ENCODE data around the gene WDR86.

WDR86 gene

DNA sequence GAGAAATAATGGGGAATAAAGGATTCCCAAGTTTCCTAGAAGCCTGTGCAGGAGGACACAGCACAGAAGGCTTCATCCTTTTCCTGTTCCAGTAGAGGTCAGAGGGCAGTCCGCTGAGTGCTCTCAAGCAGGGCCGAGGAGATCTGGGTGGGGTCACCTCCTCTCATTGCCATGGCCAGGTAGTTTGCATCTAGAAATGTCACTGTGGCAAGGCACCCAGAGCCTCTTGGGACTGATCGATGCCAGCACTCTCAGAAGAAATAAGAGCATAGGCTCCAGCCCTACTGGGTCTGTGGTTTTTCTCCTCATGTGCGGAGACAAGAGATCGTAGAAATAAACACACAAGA, 60.4 kb downstream of the WDR86 start:
- no peak for DNase-seq (ENCODE audit: low read depth, low spot score)

DNA sequence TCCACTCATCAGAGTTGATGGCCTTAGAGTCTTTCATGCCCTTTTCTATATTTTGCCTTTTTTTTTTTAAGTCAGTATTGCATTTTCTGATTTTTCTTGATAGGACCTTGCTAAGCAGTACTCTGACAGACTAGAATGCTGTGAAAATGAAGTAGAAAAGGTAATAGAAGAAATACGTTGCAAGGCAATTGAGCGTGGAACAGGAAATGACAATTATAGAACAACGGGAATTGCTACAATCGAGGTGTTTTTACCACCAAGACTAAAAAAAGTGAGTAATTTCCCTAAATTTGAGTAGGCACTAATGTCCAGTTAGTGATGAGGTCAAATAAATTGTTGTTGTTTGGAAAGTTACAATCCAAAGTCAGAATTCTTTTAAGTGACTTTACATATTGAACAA, 60.9 kb downstream of the WDR86 start:
- DNase-seq (ENCODE audit: low read depth, low spot score): no peak

DNA sequence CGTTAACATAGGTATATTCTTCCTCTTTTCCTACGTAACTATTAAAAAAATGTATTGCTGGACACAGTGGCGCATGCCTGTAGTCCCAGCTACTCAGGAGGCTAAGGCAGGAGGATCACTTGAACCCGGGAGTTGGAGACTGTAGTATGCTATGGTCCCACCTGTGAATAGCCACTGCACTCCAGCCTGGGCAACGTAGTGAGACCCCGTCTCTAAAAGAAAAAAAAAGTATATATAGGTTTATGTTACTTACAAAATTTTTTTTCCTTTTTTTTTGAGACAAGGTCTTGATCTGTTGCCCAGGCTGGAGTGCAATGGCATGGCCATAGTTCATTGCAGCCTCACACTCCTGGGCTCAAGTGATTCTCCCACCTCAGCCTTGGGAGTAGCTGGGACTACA, 62.6 kb downstream of the WDR86 start:
- no peak for DNase-seq (ENCODE audit: low read depth, low spot score)

DNA sequence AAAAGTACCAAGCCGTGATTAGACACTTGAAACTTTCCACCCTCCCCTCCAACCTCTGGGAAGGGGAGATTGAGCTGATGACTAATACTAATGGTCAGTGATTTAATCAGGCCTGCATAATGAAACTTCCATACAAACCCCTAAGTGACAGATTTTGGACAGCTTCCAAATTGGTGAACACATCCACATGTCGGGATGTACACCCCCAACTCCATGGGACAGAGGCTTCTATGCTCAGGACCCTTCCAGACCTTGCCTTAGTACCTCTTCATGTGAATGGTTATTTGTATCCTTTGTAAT, 63.4 kb downstream of the WDR86 start:
- no peak for DNase-seq (ENCODE audit: low read depth, low spot score)

DNA sequence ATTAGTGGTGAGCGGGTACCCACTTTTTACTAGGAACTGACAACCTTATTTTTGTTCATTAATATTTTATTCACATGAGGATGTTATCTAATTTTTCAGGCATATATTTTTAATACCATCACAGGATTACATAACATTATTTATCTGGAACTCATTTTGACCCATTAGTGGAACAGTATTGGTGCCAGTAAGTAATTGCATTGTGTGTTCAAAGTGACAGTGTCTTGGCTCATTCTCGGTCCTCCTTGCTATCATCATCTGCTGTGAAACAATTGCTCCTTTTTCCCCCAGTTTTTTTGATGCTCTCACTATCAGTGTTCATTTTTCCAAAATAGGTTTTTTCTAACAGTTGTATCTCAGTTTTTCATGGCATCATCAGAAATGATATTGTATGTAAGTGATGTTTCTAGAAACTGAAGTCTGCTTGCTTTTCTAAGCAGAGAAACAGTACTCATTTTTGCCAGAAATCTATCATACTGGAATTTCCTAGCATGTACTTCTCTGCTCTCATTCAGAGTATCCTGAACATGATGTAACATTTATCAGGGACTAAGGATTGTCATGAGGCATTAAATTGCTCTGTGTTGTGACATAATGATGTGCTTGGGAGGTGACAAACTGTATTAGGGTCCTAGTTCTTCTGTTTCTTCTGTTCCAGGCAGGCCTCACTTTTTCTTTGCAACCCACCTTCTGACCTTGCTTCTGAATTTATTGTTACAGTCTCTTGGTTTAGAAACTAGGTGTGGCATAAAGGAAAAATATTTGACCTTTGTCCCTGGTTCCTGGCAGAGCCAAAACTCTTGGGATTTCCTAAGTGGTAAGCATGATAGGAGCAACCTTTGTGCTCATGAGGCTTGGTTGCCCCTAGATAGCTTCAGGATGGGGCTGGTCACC, 64.0 kb downstream of the WDR86 start:
- DNase-seq (ENCODE audit: low read depth, low spot score): no peak

DNA sequence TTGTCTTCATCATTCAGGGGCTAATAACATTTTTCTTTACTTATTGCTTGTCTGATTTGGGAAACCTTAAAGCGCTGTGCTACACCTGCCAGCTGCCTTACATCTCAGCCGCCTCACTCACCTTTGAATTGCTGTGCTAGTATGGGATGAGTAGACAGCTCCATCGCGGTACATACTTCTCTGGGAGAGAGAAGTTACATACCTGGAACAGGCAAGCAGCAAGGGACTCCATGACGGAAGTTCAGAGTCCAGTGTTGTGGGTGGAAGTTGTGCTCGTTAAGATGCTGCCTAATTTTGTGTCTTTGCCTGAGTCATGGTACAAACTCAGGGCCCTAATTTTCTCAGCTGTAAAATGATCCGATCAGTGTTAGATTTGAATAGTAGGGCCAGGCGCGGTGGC, 66.3 kb downstream of the WDR86 start:
- DNase-seq (ENCODE audit: low read depth, low spot score): no peak

- DNase-seq (ENCODE audit: low read depth, low spot score): no peak
Measured at GRCh38 chr7:151342811-151343210, 67.0 kb downstream of the WDR86 start.

- DNase-seq (ENCODE audit: low read depth, low spot score): no peak
Measured at GRCh38 chr7:151342102-151342646, 67.7 kb downstream of the WDR86 start.

DNA sequence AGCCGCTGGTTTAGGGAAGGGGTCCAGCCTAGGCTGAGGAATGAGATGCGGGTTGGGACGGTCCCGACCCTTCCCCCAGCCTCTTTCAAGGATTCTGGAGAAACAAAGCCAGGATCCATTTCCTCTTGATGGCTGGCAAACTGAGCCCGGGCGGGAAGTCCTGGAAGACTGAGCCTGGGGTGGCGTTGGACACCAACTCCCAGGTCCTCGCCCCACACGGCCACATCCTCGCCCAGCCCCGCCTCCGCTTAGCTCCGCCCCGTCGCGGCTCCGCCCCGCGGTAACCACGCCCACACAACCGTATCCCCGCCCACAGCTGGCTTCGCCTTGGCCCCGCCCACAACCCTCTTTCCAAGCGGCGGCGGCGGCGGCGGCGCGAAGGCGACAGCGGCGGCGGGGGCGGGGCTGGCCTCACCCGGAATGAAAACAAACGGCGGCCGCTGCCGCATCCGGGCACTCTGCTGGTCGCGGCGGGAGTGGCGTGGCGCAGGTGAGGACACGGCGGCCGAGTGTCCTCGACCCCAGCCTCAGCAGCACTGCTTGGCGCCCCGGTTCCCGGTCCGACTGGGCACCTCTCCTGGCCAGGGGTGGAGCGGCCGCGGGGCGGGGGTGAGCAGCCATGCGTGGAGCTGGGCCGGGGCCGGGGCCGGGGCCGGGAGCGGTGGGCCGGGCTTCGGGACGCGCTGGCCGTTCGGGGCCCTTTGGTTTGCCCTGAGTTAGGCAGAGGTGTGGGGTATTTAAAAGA, 68.3 kb downstream of the WDR86 start, which contains the start of gene NUB1:
Gene NUB1, plus strand, starts transcription at position 456 of the 745 bp plus-strand sequence. CDS start 3,538 bp downstream, outside the sequence.
- peak; percentile 72 for DNase-seq (ENCODE audit: low read depth, low spot score)

DNA sequence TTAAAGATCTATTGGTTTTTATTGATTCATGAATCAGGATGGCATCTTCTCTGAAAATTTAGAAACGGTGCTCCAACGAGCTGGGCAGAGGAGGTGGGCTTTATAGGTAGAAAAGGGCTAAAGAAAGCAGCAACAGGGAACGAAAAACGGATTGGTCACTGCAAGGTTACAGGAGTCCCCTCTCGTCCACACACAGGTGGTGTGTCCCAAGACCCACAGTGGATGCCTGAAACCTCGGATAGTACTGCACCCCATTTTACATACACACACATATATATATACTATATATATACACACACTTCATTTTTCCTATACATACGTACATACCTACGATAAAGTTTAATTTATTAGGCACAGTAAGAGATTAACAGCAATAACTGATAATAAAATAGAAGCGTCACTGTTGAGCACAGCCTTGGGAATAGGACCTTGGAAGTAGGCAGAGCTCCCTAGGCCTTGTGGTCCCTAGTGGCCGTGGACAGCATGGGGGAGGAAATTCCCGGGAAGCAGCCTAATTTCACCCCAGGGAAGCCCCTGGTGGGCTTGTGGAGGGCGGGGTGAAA, 69.0 kb downstream of the WDR86 start:
- no peak for DNase-seq (ENCODE audit: low read depth, low spot score)

DNA sequence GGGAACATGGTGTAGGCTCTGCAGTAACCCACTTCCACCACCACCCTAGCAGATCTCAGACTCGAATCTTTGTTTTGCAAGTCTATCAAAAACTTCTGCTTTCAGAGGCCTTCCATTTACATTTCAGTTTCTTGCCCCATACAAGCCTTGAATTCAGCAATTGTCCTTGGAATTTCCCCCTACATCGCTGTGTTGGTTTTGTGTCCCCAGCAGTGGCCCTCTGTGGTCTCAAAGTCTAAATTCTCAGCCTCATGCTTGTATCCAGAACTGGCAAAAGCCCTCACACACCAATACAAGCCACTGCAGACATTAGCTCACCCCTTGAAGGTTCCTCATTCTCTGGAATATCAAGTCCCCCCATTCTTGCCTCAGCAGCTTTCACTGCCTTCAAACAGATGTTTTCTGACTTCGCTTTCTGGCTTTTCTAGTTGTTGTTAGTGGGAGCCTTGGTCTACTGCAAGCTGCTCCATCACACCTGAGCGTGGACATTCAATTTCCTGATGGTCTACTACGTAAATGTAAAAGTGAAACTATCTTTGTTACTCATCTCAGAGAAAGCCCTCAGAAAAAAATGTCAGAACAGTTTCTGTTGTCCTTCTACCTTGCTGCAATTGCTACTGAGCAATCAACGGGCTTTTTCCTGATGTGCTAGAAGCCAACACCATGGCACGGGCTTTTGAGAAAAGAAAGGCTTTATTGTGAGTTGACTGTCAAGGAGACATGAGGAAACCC, 70.0 kb downstream of the WDR86 start:
- no peak for DNase-seq (ENCODE audit: low read depth, low spot score)

DNA sequence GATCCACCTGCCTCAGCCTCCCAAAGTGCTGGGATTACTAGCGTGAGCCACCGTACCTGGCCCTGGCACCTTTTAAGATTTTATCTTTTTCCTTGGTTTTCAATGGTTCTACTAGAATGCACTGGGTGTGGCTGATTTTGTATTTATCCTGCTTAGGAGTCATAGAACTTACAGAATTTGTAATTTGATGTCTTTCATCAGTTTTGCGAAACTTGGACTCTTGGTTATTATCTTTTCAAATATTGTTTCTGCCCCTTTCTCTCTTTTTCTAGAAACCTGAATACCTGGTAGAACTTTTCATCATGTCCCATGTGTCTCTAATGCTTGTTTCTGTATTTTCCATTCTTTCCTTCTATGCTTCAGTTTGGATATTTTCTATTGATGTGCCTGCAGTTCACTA, 71.0 kb downstream of the WDR86 start:
- DNase-seq (ENCODE audit: low read depth, low spot score): no peak

DNA sequence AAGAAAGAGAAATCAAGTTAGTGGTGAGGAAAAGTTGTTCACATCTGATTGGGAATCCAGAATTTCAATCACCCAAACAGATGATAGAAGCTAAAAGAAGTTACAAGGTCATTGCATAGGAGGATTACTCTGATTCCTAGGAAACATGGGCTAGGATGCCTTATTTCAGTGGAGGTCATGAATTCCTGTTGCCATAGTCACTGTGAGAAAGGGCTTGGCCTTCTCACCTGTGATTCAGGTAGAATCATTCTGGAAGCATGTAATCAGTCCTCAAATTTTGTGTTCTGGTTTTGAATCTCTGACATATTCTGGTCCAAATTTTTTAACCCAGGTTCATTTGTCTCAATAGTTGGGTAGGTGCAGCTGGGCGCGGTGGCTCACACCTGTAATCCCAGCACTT, 72.5 kb downstream of the WDR86 start:
- DNase-seq (ENCODE audit: low read depth, low spot score): no peak

GRCh38 chr7:151336027-151336708, 73.7 kb downstream of the WDR86 start:
- DNase-seq (ENCODE audit: low read depth, low spot score): no peak

DNA sequence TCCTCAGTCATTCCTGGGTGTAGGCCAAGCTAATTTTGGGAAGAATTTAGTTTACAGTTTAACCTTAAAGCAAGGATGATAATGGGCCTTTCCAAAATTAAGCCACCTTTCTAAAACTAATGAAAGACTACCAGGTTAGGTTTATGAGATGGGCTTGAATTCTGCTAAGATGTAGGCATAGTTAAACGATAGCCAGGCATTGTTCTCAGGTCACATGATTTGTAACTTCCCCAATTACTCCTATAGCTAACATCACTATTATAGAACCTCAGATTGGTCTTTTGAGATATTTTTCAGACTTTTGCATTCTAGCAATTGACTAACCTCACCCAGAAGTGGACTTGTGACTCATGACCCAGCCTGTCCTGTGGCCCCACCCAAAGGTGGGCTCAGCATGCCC, 75.2 kb downstream of the WDR86 start:
- no peak for DNase-seq (ENCODE audit: low read depth, low spot score)

Measured in activated naive CD8-positive, alpha-beta T cell treated with anti-CD3 and anti-CD28 coated beads, Interleukin-2, amount 50 U/mL, for 16 hours (primary cell).